Measurements from ENCODE around the gene MAFF.
A peak's percentile ranks its signal among the peaks of the same experiment; 100 is the strongest.

DNA sequence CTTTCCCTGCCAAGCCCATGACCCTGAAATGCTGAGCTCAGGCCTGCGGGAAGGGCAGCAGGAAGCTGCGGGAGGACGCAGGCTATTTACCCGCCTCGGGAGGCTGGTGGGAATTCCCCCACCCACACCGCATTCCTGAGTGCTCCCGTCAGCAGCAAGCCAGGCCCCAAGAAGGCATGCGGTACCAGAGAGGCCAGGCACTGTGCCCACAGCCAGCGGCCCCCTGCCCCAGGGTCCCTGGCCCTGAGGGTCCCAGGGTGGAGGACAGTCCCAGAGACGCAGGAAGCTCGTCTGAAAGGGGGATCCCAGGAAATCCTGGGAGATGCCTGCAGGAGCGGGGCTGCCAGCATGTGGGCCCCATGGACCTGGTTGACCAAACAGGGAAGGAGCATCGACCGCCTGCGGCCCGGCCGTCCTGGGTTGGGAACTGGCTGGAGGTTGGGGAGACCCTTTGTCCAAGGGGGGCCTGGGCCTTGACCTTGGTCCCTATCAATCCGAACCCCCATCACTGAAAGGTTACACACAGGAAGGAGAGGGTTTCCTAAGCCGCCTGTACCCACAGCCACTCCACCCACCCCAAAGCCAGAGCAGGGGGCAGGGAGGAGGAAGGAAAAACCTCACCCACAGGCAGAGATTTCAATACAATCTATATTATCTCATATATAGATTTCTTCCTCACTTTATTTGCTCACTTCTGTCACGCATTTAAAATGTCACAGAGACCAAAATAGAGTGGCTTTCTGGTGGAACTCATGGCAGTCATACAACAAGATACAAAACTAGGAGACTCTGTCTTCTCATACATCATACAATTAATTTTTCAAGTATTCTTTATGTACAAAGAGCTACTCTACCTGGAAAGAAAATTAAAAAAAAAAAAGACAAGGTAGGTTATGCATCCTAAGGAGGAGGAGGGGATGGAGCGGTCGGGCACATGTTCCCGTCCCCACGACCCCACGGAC, 17.1 kb downstream of the MAFF start:
- TF ChIP-seq, protein P1, sequence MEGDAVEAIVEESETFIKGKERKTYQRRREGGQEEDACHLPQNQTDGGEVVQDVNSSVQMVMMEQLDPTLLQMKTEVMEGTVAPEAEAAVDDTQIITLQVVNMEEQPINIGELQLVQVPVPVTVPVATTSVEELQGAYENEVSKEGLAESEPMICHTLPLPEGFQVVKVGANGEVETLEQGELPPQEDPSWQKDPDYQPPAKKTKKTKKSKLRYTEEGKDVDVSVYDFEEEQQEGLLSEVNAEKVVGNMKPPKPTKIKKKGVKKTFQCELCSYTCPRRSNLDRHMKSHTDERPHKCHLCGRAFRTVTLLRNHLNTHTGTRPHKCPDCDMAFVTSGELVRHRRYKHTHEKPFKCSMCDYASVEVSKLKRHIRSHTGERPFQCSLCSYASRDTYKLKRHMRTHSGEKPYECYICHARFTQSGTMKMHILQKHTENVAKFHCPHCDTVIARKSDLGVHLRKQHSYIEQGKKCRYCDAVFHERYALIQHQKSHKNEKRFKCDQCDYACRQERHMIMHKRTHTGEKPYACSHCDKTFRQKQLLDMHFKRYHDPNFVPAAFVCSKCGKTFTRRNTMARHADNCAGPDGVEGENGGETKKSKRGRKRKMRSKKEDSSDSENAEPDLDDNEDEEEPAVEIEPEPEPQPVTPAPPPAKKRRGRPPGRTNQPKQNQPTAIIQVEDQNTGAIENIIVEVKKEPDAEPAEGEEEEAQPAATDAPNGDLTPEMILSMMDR (IDR thresholded peaks at IDR 0.05), result no peak
- peak in 1 of 2 donors; percentile 44 for TF ChIP-seq POLR2A (IDR thresholded peaks at IDR 0.05)

Data from uterus (tissue), 2 donors.